Breast epithelium (tissue), 3 donors: ENCODE data around the gene P2RY2.

ENCODE experiments used
- CTCF ChIP-seq, 3 donors: fragments of 450-650 bp; IDR thresholded peaks; one replicate each; pipeline ENCODE4 v1.5.1; 2016 to 2017; ENCODE audit warnings: antibody characterized with exemption in 3 of 3, mild to moderate bottlenecking in 3 of 3, moderate library complexity in 3 of 3
- POLR2A ChIP-seq: fragments of 450-650 bp; IDR thresholded peaks from one replicate; pipeline ENCODE4 v1.6.1; 2016; ENCODE audit warnings: antibody characterized with exemption, mild to moderate bottlenecking, moderate library complexity

- TF ChIP-seq POLR2A (no peak), CTCF (IDR thresholded peaks at IDR 0.05) (no peak)
Measured at GRCh38 chr11:73269459-73270015, 51.5 kb downstream of the P2RY2 start.
